ENCODE measurements around the gene ENOX1.
"Not testable (repeated sequence)": the region's sequence is repeated elsewhere in the genome, so short reads cannot be mapped to it uniquely, and the experiment has no call there.

DNA sequence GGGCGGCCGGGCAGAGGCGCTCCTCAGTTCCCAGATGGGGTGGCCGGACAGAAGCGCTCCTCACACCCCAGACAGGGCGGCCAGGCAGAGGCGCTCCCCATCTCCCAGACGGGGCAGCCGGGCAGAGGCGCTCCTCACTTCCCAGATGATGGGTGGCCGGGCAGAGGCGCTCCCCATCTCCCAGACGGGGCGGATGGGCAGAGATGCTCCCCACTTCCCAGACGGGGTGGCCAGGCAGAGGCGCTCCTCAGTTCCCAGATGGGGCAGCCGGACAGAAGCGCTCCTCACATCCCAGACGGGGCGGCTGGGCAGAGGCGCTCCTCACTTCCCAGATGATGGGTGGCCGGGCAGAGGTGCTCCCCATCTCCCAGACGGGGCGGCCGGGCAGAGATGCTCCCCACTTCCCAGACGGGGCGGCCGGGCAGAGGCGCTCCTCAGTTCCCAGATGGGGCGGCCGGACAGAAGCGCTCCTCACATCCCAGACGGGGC is 370.8 kb downstream of the ENOX1 start:
- TF ChIP-seq EP300, POLR2A (IDR thresholded peaks at IDR 0.05): not testable (repeated sequence)
- TF ChIP-seq, protein P1, sequence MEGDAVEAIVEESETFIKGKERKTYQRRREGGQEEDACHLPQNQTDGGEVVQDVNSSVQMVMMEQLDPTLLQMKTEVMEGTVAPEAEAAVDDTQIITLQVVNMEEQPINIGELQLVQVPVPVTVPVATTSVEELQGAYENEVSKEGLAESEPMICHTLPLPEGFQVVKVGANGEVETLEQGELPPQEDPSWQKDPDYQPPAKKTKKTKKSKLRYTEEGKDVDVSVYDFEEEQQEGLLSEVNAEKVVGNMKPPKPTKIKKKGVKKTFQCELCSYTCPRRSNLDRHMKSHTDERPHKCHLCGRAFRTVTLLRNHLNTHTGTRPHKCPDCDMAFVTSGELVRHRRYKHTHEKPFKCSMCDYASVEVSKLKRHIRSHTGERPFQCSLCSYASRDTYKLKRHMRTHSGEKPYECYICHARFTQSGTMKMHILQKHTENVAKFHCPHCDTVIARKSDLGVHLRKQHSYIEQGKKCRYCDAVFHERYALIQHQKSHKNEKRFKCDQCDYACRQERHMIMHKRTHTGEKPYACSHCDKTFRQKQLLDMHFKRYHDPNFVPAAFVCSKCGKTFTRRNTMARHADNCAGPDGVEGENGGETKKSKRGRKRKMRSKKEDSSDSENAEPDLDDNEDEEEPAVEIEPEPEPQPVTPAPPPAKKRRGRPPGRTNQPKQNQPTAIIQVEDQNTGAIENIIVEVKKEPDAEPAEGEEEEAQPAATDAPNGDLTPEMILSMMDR (IDR thresholded peaks at IDR 0.05) = not testable (repeated sequence)
